OCI-LY1 (cell line): ENCODE results near the gene TERT.

ENCODE experiments used
- CTCF ChIP-seq: fragments of 200-600 bp; sonication (generic), shearing (Covaris generic); IDR thresholded peaks from 2 replicates; pipeline ENCODE4 v1.5.1; 2017; ENCODE audit warnings: mild to moderate bottlenecking, antibody characterized with exemption, low read length, moderate library complexity, mixed read lengths
- EZH2 ChIP-seq: fragments of 200-600 bp; sonication (generic), shearing (Covaris generic); IDR thresholded peaks from 2 replicates; pipeline ENCODE4 v1.8.0; 2017; ENCODE audit warnings: borderline replicate concordance, mixed run types, mild to moderate bottlenecking, antibody characterized with exemption, low read length, moderate library complexity, mixed read lengths

GRCh38 chr5:1297243-1297642, 2.4 kb upstream of the TERT start:
- no peak for TF ChIP-seq CTCF
- no peak for TF ChIP-seq EZH2
